T-helper 2 cell treated with Interferon-gamma antibody and Interleukin-4, amounts not matched to agents 100 ng/mL and 5 ng/mL, for 36 hours (primary cell): ENCODE data around the gene CTIF. TPM values are rescaled to one million over a fixed set of nuclear protein-coding genes. Genes with fewer than 3 reads are reported as not detected.

Experiments used
- intact Hi-C: fragments of 100-400 bp; cut with micrococcal nuclease; formaldehyde crosslinking; loops from one replicate; pipeline ENCODE4 v1.15.1; 2023
- total RNA-seq: library from RNA; stranded (reverse); gene quantifications from 2 replicates; pipeline ENCODE4 v1.2.3, GENCODE V29; 2022

The CTIF gene
- total RNA-seq, 1 donor from 2014 or later, result 2.4 TPM

GRCh38 chr18:48888773-48889080 is 349.9 kb downstream of the CTIF start:
- intact Hi-C loops, result no loop called here

- intact Hi-C loops, result no loop called here
Observed at GRCh38 chr18:48889115-48889941, 350.5 kb downstream of the CTIF start.

DNA sequence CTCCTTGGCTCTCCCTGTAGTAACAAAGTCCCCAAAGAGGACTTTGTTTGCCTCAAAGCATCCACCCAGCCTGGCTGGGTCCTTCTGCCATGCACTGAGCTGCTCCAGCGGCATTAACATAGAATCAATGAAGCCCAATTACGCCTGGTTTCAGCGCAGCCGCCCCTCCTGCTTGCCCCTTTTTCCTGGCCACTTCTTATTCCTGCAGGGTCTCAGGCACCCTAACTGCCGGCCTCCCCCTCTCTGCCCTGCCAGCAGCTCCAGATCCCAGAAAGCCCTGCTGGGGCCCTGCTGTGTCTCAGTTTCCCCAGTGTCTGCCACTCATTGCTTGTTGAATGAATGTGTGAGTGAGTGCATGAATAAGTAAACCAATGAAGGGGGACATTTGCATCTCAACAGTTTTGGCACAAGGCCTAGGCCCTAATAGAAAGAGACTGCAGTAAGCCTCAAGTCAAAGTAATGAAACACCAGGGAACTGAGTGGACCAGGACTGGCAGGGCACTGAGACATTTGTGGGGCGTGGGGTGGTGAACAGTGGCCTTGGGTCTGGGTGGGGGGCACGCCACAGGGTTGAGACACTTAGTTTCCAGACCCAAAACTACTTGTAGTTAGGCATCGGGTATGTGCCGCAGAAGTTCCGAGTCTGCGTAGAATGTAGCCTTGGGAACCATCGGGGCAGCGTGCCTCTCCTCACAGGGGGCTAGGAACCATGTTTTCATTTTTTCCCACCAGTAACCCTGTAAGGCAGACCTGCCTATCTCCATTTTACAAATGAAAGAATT is 351.3 kb downstream of the CTIF start:
- intact Hi-C loops, result no loop called here

DNA sequence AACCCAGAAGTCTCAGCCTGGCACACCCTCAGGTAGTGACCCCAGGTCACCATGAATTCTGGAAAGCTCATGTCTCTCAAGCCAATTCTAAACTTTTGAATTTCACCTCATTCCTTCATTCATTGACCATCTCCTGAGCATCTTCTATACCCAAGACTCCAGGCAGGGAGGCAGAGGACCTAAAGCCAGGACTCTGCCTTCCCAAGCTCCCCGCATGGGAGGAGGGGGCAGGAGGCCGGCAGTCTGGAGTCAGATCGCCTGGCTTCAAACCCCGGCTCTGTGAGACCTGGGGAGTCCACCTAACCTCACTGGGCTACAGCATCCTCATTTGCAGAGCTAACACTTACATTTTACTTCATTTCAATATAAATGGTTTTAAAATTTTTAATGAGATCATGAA is 352.9 kb downstream of the CTIF start:
- intact Hi-C loops, result no loop called here

GRCh38 chr18:48892146-48892855 is 353.5 kb downstream of the CTIF start:
- intact Hi-C loops, result no loop called here

GRCh38 chr18:48893061-48893607 is 354.3 kb downstream of the CTIF start:
- intact Hi-C loops, result no loop called here

- intact Hi-C loops, result no loop called here
Observed at GRCh38 chr18:48893608-48894600, 355.1 kb downstream of the CTIF start.

- intact Hi-C loops, result no loop called here
Observed at GRCh38 chr18:48894799-48895346, 356.0 kb downstream of the CTIF start.

- intact Hi-C loops, result no loop called here
Observed at GRCh38 chr18:48896326-48896874, 357.6 kb downstream of the CTIF start.

GRCh38 chr18:48896875-48897511 is 358.2 kb downstream of the CTIF start:
- intact Hi-C loops, result no loop called here

- intact Hi-C loops, result no loop called here
Observed at GRCh38 chr18:48897531-48897930, 358.7 kb downstream of the CTIF start.

DNA sequence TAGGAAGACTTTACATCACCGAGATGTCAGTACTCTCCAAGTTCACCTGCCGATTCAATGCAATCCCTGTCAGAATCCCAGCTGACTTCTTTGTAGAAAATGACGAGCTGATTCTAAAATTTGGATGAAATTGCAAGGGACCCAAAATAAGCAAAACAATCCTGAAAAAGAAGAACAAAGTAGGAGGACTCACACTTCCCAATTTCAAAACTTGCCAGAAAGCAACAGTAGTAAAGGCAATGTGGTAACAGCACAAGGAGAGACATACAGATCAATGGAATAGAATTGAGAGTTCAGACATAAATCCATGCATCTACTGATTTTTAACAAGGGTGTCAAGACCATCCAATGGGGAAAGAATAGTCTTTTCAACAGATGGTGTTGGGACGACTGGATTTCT is 359.7 kb downstream of the CTIF start:
- intact Hi-C loops, result no loop called here

GRCh38 chr18:48899558-48900174 is 360.8 kb downstream of the CTIF start:
- intact Hi-C loops, result no loop called here

GRCh38 chr18:48900469-48900868 is 361.6 kb downstream of the CTIF start:
- intact Hi-C loops, result no loop called here

DNA sequence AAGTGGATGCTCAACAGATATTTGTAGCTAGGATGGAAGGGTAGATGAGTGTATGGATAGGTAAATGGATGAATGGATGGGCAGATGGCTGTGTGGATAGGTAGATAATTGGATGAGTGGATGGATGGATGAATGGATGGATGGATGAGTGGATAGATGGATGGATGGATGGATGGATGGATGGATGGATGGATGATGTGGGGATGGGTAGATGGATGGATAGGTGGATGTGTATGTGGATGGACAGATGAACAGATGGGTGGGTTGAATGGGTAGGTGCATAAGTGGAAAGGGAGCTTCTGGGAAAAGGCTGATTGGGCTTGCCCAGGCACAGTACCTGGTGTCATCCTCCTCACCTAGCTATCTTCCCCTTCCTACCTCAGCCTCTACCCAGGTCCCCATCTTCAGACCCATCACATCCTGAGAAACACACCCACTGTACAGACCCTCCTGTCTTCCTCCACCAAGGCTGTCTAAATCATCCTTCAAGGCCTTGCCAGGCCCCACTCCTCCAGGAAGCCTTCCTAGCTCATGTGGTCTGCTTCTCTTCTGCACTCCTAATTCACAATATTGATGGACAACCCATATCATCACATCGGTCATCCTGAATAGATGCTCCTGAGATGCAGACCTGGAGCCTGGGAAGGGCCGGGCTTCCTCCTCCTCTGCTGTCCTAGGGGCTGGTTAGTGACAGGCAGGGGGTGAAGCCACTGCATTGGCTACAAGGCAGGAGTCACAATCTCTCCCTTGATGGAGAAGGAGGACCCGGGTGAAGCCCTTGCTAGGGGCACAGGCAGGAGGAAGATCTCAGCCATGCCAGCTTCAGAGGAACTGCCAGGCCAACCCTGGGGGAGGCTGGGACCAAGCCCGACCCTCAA is 362.6 kb downstream of the CTIF start:
- intact Hi-C loops, result no loop called here

DNA sequence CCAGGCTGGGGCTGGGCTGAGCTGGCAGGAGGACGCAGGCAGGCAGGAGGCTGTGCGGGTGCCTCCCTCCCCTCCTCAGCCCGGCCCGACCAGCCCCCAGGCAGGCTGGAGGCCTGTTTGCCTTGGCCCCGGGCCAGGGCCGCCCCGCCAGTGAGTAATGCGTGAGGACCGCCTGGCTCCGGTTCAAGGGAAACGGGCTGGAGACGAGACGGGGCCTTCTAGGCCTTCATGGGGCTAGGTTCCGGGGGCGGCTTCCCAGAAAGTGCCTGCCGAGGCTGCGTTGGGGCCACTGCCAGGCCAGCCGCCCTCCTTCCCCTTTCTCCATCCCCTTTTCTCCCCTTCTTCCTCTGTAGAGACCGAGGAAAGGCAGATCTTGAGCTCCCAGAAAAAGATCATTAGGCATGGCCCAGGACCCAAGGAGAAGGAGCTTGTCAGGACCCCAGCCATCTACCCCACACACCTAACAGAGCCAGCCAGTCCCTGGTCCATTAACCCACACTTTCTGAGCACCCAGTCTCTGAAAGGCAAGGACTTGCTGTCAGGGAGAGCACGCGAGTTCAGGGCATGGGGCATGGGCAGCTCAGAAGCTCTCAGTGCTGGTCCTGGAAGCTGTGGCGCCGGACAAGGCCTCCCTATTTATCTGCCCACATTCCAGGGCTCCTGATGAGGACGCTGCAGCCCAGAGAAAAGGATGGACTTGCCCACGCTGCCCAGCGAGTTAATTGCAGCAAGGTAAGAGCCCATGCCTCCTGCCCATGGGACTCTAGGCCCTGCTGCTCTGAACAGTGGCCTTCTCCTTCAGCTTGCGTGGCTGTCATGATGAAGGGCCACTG is 363.4 kb downstream of the CTIF start:
- intact Hi-C loops, result no loop called here
